Neural cell (in vitro differentiated cells): ENCODE measurements around the gene CD3E.

Experiments used
- RAD21 ChIP-seq: fragments of 450-650 bp; conservative IDR thresholded peaks from 2 replicates; pipeline ENCODE4 v1.6.1; 2014; ENCODE audit warnings: antibody characterized with exemption, mild to moderate bottlenecking, moderate library complexity
- TF ChIP-seq, protein P1 (sequence below): fragments of 450-650 bp; IDR thresholded peaks from 2 replicates; pipeline ENCODE4 v1.5.1; 2014; ENCODE audit warnings: antibody characterized with exemption, mild to moderate bottlenecking, moderate library complexity; ENCODE audit not compliant: poor library complexity, severe bottlenecking
- TF ChIP-seq, protein P2 (sequence below): IDR thresholded peaks from 2 replicates; pipeline ENCODE4 v1.6.1; 2012; ENCODE audit warnings: borderline replicate concordance

DNA sequence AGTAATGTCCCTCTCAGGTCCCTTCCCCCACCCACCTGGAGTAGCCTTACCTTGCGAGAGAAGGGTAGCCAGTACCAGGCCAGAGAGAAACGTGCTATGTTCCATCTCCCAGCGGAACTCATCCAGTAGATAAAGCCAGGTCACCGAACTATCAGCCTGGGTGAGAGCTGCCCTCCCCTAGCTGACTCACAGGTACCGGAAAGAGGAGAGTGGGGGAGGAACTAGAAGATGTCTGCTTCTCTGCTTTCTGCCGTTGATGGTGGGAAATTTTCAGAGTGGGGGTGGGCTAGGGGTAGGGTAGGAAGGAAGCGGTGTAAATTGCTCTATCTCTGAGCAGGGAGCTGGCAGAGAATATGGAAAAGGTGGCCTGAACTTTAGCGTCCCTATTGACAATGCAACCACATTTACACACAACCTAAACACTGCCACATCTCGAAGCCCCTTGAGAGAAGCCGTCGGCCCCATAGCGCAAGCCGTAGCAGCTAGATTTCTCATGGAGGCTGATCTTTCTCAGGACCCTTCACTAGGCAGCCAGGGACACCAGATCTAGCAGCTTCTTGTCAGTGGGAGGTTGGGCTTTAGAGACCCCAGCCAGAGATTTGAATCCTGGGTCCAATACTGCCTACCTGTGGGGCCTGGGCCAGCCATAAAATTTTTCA, 38.1 kb downstream of the CD3E start, which contains the start of gene CD3D:
- TF ChIP-seq, protein P1, sequence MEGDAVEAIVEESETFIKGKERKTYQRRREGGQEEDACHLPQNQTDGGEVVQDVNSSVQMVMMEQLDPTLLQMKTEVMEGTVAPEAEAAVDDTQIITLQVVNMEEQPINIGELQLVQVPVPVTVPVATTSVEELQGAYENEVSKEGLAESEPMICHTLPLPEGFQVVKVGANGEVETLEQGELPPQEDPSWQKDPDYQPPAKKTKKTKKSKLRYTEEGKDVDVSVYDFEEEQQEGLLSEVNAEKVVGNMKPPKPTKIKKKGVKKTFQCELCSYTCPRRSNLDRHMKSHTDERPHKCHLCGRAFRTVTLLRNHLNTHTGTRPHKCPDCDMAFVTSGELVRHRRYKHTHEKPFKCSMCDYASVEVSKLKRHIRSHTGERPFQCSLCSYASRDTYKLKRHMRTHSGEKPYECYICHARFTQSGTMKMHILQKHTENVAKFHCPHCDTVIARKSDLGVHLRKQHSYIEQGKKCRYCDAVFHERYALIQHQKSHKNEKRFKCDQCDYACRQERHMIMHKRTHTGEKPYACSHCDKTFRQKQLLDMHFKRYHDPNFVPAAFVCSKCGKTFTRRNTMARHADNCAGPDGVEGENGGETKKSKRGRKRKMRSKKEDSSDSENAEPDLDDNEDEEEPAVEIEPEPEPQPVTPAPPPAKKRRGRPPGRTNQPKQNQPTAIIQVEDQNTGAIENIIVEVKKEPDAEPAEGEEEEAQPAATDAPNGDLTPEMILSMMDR = no peak
- no peak for TF ChIP-seq RAD21
- TF ChIP-seq, protein P2, sequence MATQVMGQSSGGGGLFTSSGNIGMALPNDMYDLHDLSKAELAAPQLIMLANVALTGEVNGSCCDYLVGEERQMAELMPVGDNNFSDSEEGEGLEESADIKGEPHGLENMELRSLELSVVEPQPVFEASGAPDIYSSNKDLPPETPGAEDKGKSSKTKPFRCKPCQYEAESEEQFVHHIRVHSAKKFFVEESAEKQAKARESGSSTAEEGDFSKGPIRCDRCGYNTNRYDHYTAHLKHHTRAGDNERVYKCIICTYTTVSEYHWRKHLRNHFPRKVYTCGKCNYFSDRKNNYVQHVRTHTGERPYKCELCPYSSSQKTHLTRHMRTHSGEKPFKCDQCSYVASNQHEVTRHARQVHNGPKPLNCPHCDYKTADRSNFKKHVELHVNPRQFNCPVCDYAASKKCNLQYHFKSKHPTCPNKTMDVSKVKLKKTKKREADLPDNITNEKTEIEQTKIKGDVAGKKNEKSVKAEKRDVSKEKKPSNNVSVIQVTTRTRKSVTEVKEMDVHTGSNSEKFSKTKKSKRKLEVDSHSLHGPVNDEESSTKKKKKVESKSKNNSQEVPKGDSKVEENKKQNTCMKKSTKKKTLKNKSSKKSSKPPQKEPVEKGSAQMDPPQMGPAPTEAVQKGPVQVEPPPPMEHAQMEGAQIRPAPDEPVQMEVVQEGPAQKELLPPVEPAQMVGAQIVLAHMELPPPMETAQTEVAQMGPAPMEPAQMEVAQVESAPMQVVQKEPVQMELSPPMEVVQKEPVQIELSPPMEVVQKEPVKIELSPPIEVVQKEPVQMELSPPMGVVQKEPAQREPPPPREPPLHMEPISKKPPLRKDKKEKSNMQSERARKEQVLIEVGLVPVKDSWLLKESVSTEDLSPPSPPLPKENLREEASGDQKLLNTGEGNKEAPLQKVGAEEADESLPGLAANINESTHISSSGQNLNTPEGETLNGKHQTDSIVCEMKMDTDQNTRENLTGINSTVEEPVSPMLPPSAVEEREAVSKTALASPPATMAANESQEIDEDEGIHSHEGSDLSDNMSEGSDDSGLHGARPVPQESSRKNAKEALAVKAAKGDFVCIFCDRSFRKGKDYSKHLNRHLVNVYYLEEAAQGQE = no peak
